ENCODE results near the gene ATP11C.
"Not testable (repeated sequence)": the region's sequence is repeated elsewhere in the genome, so short reads cannot be mapped to it uniquely, and the experiment has no call there.

ATP11C gene

GRCh38 chrX:139932901-139933796 lies at the start of gene ATP11C:
ATP11C (minus strand) TSS chrX:139933053; CDS start chrX:139932042, 1,011 bp downstream.
- DNase-seq (ENCODE audit: low spot score) = peak; percentile 83

- no peak for DNase-seq (ENCODE audit: low spot score)
These were observed 41.6 kb upstream of the ATP11C start for GRCh38 chrX:139974471-139974870.

DNA sequence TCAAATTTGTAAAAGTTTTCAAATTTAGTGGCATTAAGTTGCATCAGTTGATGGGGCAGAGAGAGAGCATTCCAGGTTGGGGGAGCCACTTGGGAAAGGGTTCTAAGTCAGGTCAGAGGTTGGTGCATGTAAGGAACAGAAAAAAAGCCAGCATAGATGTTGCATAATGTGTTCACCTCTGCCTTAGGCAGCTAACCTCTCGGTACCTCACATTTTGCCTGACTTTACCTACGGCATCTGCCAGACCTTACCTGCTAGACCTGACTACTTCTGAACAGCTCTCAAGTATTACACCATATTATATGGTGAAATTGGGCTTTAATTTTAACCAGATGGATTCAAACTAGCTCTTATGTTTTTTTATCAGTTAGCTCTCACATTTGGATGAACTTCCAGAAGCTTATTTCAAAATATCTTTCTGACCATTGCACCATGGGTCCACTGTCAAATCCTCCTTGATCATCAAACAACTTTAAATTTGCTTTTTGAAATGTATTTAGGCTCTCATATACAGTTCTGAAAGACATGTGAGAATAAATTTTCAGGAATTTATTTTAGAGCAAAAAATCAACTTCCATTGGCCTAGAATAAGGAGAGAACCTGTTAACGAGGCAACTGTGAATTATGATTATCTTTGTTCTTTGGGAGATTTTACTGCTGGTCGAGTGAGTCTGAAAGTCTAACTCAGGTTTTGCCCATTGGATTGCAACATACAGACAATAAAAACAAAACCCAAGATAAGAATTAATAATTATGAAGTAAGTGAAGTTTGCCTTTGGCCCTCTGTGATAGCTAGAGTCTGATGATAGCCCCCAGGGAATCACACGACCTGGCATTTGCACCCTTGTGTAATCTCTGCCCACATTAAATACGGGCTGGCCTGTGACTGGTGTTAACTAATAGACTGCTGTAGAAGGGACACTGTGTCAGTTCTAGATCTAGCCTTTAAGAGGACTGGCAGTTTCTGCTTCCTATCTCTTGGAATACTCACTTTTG lies 40.1 kb upstream of the ATP11C start:
- no peak for DNase-seq (ENCODE audit: low spot score)

DNA sequence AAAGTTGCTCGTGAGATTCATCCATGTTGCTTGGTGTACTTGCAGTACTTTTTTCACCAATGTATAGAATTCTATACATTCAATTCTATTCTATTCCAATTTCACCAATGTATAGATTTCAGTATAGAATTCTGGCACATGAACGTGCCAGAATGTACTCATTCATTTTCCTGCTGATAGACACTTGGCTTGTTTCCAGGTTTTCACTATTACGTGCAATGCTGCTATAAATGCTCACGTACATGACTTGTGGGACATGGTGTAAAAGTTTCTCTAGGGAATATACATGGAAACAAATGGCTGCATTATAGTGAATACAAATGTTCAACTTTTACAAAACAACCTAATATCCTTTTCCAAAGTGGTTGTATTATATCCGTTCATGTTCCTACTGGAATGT lies 39.3 kb upstream of the ATP11C start:
- DNase-seq (ENCODE audit: low spot score) = no peak

DNA sequence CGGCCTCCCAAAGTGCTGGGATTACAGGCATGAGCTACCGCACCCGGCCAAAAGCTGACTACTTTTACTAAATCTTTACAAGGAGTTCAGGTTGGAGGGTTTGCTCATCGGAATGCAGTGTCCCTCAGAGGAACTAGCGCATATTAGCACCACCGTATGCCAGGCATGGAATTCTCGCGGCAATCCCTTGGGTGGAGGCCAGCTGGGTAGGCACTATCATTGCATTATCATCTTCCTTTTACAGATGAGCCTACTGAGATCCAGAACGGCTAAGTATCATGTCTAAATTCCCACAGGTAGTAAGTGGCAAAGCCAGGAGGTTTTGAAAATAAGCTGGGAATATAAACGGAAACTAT lies 38.5 kb upstream of the ATP11C start:
- DNase-seq (ENCODE audit: low spot score) = no peak

DNA sequence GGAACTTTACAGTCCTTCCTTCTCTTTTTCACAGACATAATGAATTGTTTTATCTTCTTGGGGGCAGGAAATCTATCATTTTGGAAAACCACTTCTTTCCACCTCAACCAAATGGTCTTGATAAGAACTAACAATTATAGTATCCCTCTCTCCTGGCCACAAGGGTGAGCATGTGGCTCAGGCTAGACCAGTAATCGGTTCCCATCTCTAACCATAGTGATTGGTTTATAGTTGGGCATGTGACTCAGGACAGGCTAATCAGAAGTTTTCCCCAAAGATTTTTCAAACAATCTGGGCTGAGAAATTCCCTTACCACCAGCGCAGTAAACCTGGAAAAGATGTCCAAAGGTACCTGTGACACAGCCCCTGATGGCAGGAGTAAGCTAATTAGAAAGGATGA lies 36.4 kb upstream of the ATP11C start:
- no peak for DNase-seq (ENCODE audit: low spot score)

DNA sequence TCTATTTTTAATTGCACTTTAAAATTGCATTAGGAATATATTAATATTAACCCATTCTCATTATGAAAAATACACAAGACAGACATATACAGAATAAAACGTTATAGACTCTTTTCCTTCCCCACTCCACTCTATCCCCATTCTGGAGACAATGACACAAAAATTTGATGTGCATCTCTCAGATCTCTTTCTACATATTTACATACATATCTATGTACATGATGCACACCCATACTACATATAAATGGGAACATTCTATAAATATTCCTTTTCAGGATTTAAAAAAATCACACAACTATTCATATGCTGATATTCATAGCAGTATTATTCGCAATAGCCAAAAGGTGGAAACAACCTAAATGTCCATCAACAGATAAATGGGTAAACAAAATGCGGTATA lies 34.9 kb upstream of the ATP11C start:
- DNase-seq (ENCODE audit: low spot score) = no peak

DNA sequence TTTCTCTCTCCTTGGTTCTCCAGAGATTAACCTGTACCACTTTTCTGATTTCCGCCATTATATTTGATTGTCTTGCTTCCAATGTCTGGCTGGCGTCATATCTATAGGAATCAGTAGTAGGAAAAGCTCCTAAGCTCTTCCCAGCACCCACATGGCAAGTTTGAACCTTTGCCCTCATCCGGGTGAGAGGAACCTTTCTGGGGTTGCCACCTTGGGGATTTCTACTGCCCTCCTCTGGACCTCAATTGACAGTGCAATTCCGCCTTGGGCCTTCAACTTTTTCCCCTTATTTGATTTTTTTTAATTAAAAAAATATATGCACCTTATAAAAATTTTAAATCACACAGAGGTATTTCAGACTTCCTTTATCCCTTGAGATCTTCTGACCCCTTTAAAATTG lies 34.4 kb upstream of the ATP11C start:
- no peak for DNase-seq (ENCODE audit: low spot score)

- DNase-seq (ENCODE audit: low spot score) = not testable (repeated sequence)
These were observed 33.3 kb upstream of the ATP11C start for GRCh38 chrX:139966159-139966558.

- no peak for DNase-seq (ENCODE audit: low spot score)
These were observed 32.6 kb upstream of the ATP11C start, which contains the start of gene CXorf66 for GRCh38 chrX:139965421-139965820. CXorf66 (minus strand) TSS chrX:139965521; CDS start chrX:139965496, 25 bp downstream.

DNA sequence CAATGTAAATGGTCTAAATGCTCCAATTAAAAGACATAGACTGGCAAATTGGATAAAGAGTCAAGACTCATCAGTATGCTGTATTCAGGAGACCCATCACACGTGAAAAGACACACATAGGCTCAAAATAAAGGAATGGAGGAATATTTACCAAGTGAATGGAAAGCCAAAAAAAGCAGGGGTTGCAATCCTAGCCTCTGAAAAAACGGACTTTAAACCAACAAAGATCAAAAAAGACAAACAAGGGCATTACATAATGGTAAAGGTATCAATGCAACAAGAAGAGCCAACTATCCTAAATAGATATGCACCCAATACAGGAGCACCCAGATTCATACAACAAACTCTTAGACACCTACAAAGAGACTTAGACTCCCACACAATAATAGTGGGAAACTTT lies 28.2 kb upstream of the ATP11C start:
- DNase-seq (ENCODE audit: low spot score) = not testable (repeated sequence)

- no peak for DNase-seq (ENCODE audit: low spot score)
These were observed 16.9 kb upstream of the ATP11C start for GRCh38 chrX:139949703-139950102.

- no peak for DNase-seq (ENCODE audit: low spot score)
These were observed 12.2 kb upstream of the ATP11C start for GRCh38 chrX:139945075-139945474.

GRCh38 chrX:139936259-139936658 lies 3.4 kb upstream of the ATP11C start:
- no peak for DNase-seq (ENCODE audit: low spot score)

DNA sequence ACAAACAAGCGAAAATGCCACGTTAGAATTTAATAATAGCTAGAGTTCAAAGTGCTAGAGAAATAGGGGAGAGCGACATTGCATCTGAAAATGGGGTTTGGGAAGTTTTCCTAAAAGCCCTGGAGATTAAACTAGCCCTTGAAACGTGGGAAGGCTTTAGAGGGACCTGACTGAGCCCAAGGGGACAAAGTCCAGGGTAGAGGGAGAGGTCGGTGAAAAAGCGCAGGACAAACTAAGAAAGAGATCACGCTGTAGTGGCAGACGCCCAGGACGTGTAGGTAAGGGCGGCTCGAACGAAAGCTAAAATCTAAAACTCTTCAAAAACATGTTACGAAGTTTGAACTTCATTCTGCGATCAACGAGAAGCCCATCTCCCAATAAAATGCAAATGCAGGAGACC lies 1.1 kb upstream of the ATP11C start:
- no peak for DNase-seq (ENCODE audit: low spot score)

GRCh38 chrX:139932073-139932900 lies 566 bp downstream of the ATP11C start:
- peak; percentile 20 for DNase-seq (ENCODE audit: low spot score)

- no peak for DNase-seq (ENCODE audit: low spot score)
These were observed 1.2 kb downstream of the ATP11C start for GRCh38 chrX:139931646-139932072.

DNA sequence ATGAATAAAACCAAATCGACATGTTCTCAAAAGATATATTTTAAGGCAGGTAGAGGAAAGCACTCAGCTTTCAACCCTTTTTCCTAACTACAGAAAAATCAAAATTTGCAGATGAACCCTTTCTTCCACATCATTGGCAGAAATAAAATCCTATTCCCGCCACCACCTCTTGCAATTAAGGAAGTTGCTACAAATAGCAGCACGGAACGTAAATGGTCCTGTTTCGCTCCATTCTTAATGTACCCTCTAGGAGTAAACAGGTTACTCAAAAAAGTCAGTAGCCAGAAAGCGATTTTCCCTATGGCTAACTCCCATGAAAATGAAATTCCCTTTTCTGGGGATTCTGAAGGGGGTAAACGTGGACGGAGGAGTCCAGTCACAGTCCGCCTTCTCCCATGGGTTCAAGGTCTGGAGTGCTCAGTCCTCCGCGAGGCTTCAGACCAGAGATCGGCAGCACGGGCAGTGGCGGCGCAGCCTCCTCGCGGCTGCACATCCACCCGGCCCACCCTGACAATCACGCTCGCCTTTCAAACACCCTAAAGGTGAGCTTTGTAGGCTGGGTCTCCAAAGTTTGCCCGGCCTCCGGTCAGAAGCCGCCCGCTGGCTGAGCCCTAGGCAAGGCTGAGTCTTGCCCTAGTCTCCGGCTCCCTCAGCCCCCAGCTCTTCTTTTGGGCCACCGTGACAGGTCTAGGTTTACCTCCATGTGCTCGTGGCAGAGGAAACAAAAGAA lies 1.8 kb downstream of the ATP11C start:
- DNase-seq (ENCODE audit: low spot score) = no peak

- DNase-seq (ENCODE audit: low spot score) = no peak
These were observed 2.5 kb downstream of the ATP11C start for GRCh38 chrX:139930401-139930800.

GRCh38 chrX:139929876-139930275 lies 3.0 kb downstream of the ATP11C start:
- no peak for DNase-seq (ENCODE audit: low spot score)

DNA sequence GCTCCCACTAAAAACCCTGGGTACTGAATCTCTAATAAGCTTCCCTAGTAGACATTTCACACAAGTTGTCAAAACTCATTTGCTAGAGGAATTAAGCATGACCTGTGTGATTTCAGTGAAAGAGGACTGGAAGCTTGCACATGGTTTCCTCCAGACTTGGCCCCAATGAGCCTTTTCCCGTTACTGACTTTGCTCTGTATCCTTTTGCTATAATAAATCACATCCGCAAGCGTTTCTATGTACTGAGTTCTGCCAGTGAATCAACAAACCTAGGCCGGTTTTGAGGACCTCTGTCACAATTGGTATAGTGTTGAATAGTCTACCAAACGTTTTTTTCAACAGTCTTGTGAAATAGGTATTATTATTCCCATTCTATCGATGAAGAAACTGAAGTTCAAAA lies 8.2 kb downstream of the ATP11C start:
- DNase-seq (ENCODE audit: low spot score) = no peak
